Aorta (tissue), 5 donors: ENCODE results near the gene FAM24B. TPM values are rescaled to one million over a fixed set of nuclear protein-coding genes. Genes with fewer than 3 reads are reported as not detected.
"Not testable (repeated sequence)": the region's sequence is repeated elsewhere in the genome, so short reads cannot be mapped to it uniquely, and the experiment has no call there.

Experiments used
- ATAC-seq: fragments of 200-7000 bp; cut with Tn5 transposase; one replicate; pipeline ENCODE4 v1.9.1; 2022; ENCODE audit warnings: moderate library complexity; ENCODE audit not compliant: low FRiP score
- DNase-seq, 2 donors: peaks; one replicate each; pipeline ENCODE4 v3.0.0-alpha.2; 2020
- H3K27ac ChIP-seq, 2 donors: one replicate each; pipeline ENCODE4 v1.5.1; 2013; ENCODE audit warnings: low read length in 2 of 2, mild to moderate bottlenecking in 2 of 2, moderate library complexity in 2 of 2, control low read depth in 1 of 2, inconsistent platforms in 1 of 2, low read depth in 1 of 2
- H3K27me3 ChIP-seq, 2 donors: one replicate each; pipeline ENCODE4 v1.6.1; 2013; ENCODE audit warnings: control low read depth in 1 of 2, low read length in 1 of 2, mild to moderate bottlenecking in 1 of 2, moderate library complexity in 1 of 2; ENCODE audit not compliant: insufficient read depth in 2 of 2, control insufficient read depth in 1 of 2
- H3K36me3 ChIP-seq, 2 donors: one replicate each; pipeline ENCODE4 v1.6.1; 2013; ENCODE audit warnings: control low read depth in 1 of 2, low read length in 1 of 2, mild to moderate bottlenecking in 1 of 2; ENCODE audit not compliant: insufficient read depth in 2 of 2, control insufficient read depth in 1 of 2
- H3K4me1 ChIP-seq, 2 donors: one replicate each; pipeline ENCODE4 v1.6.1; 2013; ENCODE audit warnings: low read length in 2 of 2, control low read depth in 1 of 2, mild to moderate bottlenecking in 1 of 2, moderate library complexity in 1 of 2; ENCODE audit not compliant: insufficient read depth in 2 of 2, control insufficient read depth in 1 of 2
- H3K4me3 ChIP-seq, 2 donors: one replicate each; pipeline ENCODE4 v1.5.1; 2013; ENCODE audit warnings: low read length in 2 of 2, control low read depth in 1 of 2, mild to moderate bottlenecking in 1 of 2
- H3K9me3 ChIP-seq: one replicate; pipeline ENCODE4 v1.6.1; 2013; ENCODE audit warnings: mild to moderate bottlenecking, low read length; ENCODE audit not compliant: control insufficient read depth
- WGBS, 2 donors: extraction: QIAGEN DNeasy Blood & Tissue Kit; methylation state at CpG; one replicate each; pipeline ENCODE4 v1.1.7; 2013; 5-methylcytosine and 5-hydroxymethylcytosine counted together
- intact Hi-C, 2 donors: fragments of 100-400 bp; cut with DNase I; formaldehyde crosslinking; loops; one replicate each; pipeline versions ENCODE4 v1.14.2 to v1.15.0; 2022
- polyA plus RNA-seq, 2 donors: library from polyadenylated mRNA; stranded (reverse); fragments of 200-250 nt; gene quantifications; one replicate each; pipeline ENCODE4 v1.2.3, GENCODE V29; 2013
- total RNA-seq, 2 donors: library from RNA; stranded (reverse); fragmentation: NEBNext Ultra II Directional; extraction: Animal tissue kit (Norgen Biotek cat#: 25700); gene quantifications; one replicate each; pipeline ENCODE4 v1.2.1, GENCODE V29; 2021
- donor health status: healthy with polysubstance abuse.
- donor health status: Bipolar disorder and iron deficiency.
- donor health status: DM: no; HTN: no; CAD: no.
- donor health status: DM: no; HTN: no; CAD: no.
- donor health status: DM: yes; HTN: yes; CAD: no.

The FAM24B gene
- total and polyA plus RNA-seq, 4 donors = 1.1 to 3.9 (median 1.7) TPM

- no peaks in the 10 kb centered on the region for H3K36me3 ChIP-seq
- H3K4me3 ChIP-seq = no peak overlapping the region
- ATAC-seq (peak; percentile 57), DNase-seq (no peak)
- H3K9me3 ChIP-seq = no peaks in the 10 kb centered on the region
- 56 to 59% methylated on average over 14 of the region's 14 CpGs for WGBS, 2 donors
- H3K27me3 ChIP-seq = no peaks in the 10 kb centered on the region
- H3K27ac ChIP-seq = no peak overlapping the region
- H3K4me1 ChIP-seq = peaks cover 0 to 2% of the 10 kb centered on the region in 2 donors
- intact Hi-C loops = no loop called here
Observed at GRCh38 chr10:122878799-122879338, 512 bp downstream of the FAM24B start.

- peaks cover 0 to 2% of the 10 kb centered on the region in 2 donors for H3K4me1 ChIP-seq
- 62 to 76% methylated on average over 1 of the region's 1 CpG for WGBS, 2 donors
- H3K36me3 ChIP-seq = no peaks in the 10 kb centered on the region
- no peaks in the 10 kb centered on the region for H3K27me3 ChIP-seq
- H3K9me3 ChIP-seq = no peaks in the 10 kb centered on the region
- ATAC-seq (no peak), DNase-seq (no peak)
- intact Hi-C loops = no loop called here
- no peak overlapping the region for H3K4me3 ChIP-seq
- no peak overlapping the region for H3K27ac ChIP-seq
Observed at GRCh38 chr10:122877264-122877663, 2.1 kb downstream of the FAM24B start.

- Histone ChIP-seq H3K9me3 (no peaks in the 10 kb centered on the region), H3K27me3 (no peaks in the 10 kb centered on the region), H3K4me3 (no peak overlapping the region), H3K27ac (no peak overlapping the region), H3K4me1 (peaks cover 0 to 2% of the 10 kb centered on the region in 2 donors), H3K36me3 (no peaks in the 10 kb centered on the region)
- ATAC-seq (no peak), DNase-seq (no peak)
- WGBS, 2 donors = 80 to 82% methylated on average over 1 of the region's 1 CpG
- intact Hi-C loops = no loop called here
Observed at GRCh38 chr10:122876467-122876855, 2.9 kb downstream of the FAM24B start.

GRCh38 chr10:122875843-122876466 is 3.4 kb downstream of the FAM24B start:
- Histone ChIP-seq H3K36me3 (no peaks in the 10 kb centered on the region), H3K27me3 (no peaks in the 10 kb centered on the region), H3K27ac (no peak overlapping the region), H3K9me3 (no peaks in the 10 kb centered on the region), H3K4me3 (no peak overlapping the region), H3K4me1 (peaks cover 0 to 2% of the 10 kb centered on the region in 2 donors)
- intact Hi-C loops = no loop called here
- no peak for ATAC-seq
- DNase-seq = no peak
- WGBS, 2 donors = 40% methylated on average over 6 of the region's 6 CpGs

GRCh38 chr10:122871947-122872346 is 7.4 kb downstream of the FAM24B start:
- ATAC-seq, H3K4me3 ChIP-seq, H3K4me1 ChIP-seq, DNase-seq, H3K27ac ChIP-seq, H3K27me3 ChIP-seq, intact Hi-C loops, H3K36me3 ChIP-seq, H3K9me3 ChIP-seq: not testable (repeated sequence)
- 92 to 95% methylated on average over 1 of the region's 2 CpGs for WGBS, 2 donors

- H3K27ac ChIP-seq, H3K4me1 ChIP-seq, H3K27me3 ChIP-seq, DNase-seq, H3K36me3 ChIP-seq, H3K9me3 ChIP-seq, ATAC-seq, intact Hi-C loops, H3K4me3 ChIP-seq: not testable (repeated sequence)
- 82 to 86% methylated on average over 1 of the region's 2 CpGs for WGBS, 2 donors
Observed at GRCh38 chr10:122868768-122869167, 10.6 kb downstream of the FAM24B start.

GRCh38 chr10:122866757-122867482 is 12.5 kb downstream of the FAM24B start:
- WGBS, 2 donors = 88% methylated on average over 3 of the region's 3 CpGs
- H3K4me1 ChIP-seq, H3K27ac ChIP-seq, DNase-seq, H3K36me3 ChIP-seq, intact Hi-C loops, H3K9me3 ChIP-seq, H3K27me3 ChIP-seq, H3K4me3 ChIP-seq, ATAC-seq: not testable (repeated sequence)

- Histone ChIP-seq H3K4me1 (no peaks in the 10 kb centered on the region), H3K36me3 (no peaks in the 10 kb centered on the region), H3K27ac (no peak overlapping the region), H3K9me3 (no peaks in the 10 kb centered on the region), H3K27me3 (no peaks in the 10 kb centered on the region), H3K4me3 (no peak overlapping the region)
- 46 to 55% methylated on average over 1 of the region's 1 CpG for WGBS, 2 donors
- ATAC-seq (no peak), DNase-seq (no peak)
- intact Hi-C loops = no loop called here
Observed at GRCh38 chr10:122864901-122865300, 14.5 kb downstream of the FAM24B start.

- 83 to 86% methylated on average over 2 of the region's 2 CpGs for WGBS, 2 donors
- ATAC-seq (no peak), DNase-seq (no peak)
- Histone ChIP-seq H3K27ac (no peak overlapping the region), H3K36me3 (no peaks in the 10 kb centered on the region), H3K4me1 (no peaks in the 10 kb centered on the region), H3K27me3 (no peaks in the 10 kb centered on the region), H3K4me3 (no peak overlapping the region), H3K9me3 (no peaks in the 10 kb centered on the region)
- intact Hi-C loops = no loop called here
Observed at GRCh38 chr10:122864194-122864592, 15.2 kb downstream of the FAM24B start.
